PC-9 (cell line): ENCODE measurements around the gene RHOB. TPM values are rescaled to one million over a fixed set of nuclear protein-coding genes. Genes with fewer than 3 reads are reported as not detected.

ENCODE experiments used
- BruUV-seq: library from RNA; stranded (reverse); fragments of 400-500 nt; replicated peaks from 2 replicates; lab custom pipeline; 2021; lab: Mats Ljungman, UMichigan
- CTCF ChIA-PET: fragments of 300-600 bp; sonication (Branson Sonifier 250); formaldehyde crosslinking; loops from one replicate; lab custom pipeline; 2022; ENCODE audit warnings: antibody characterized with exemption; lab: Charles Lee
- POLR2A ChIA-PET: fragments of 300-600 bp; sonication (Branson Sonifier 250); formaldehyde crosslinking; loops from one replicate; lab custom pipeline; 2022; ENCODE audit warnings: antibody characterized with exemption; ENCODE audit not compliant: unreplicated experiment; lab: Charles Lee
- DNase-seq, 2 experiments: peaks; one replicate each; pipeline versions ENCODE4 v3.0.0 to v3.0.0-alpha.2; 2015 to 2022; ENCODE audit warnings: mixed read lengths in 1 of 2
- H2AFZ ChIP-seq: fragments of 200-600 bp; sonication (generic); 2 replicates; pipeline ENCODE4 v1.8.1; 2017; ENCODE audit warnings: antibody characterized with exemption
- H3F3A ChIP-seq: fragments of 200-600 bp; sonication (generic); 2 replicates; pipeline ENCODE4 v1.8.1; 2017; ENCODE audit warnings: antibody characterized with exemption, mild to moderate bottlenecking, low read depth; ENCODE audit not compliant: insufficient read depth
- H3K27ac ChIP-seq: fragments of 200-600 bp; sonication (generic); 2 replicates; pipeline ENCODE4 v1.6.1; 2016; ENCODE audit warnings: mixed run types
- H3K27me3 ChIP-seq: fragments of 200-600 bp; sonication (generic); 2 replicates; pipeline ENCODE4 v1.6.1; 2016; ENCODE audit warnings: low read depth, mixed run types; ENCODE audit not compliant: insufficient read depth
- H3K36me3 ChIP-seq: fragments of 200-600 bp; sonication (generic); 2 replicates; pipeline ENCODE4 v1.6.1; 2016; ENCODE audit warnings: low read depth, mixed run types
- H3K4me1 ChIP-seq: fragments of 200-600 bp; sonication (generic); replicated peaks from 2 replicates; pipeline ENCODE4 v1.6.1; 2016; ENCODE audit warnings: mixed run types; ENCODE audit not compliant: insufficient read depth
- H3K4me2 ChIP-seq: fragments of 200-600 bp; sonication (generic); 2 replicates; pipeline ENCODE4 v1.6.1; 2017; ENCODE audit warnings: mixed run types
- H3K4me3 ChIP-seq: fragments of 200-600 bp; sonication (generic); 2 replicates; pipeline ENCODE4 v1.6.1; 2016; ENCODE audit warnings: mixed run types
- H3K79me2 ChIP-seq: fragments of 200-600 bp; sonication (generic); 2 replicates; pipeline ENCODE4 v1.6.1; 2017; ENCODE audit warnings: low read depth, mixed run types
- H3K9me2 ChIP-seq: fragments of 200-600 bp; sonication (generic); 2 replicates; pipeline ENCODE4 v1.8.1; 2017; ENCODE audit warnings: mild to moderate bottlenecking; ENCODE audit not compliant: insufficient read depth
- H3K9me3 ChIP-seq: fragments of 200-600 bp; sonication (generic); 2 replicates; pipeline ENCODE4 v1.8.1; 2016; ENCODE audit warnings: low read depth; ENCODE audit not compliant: insufficient read depth
- H4K20me1 ChIP-seq: fragments of 200-600 bp; sonication (generic); 2 replicates; pipeline ENCODE4 v1.8.1; 2017; ENCODE audit not compliant: insufficient read depth
- CTCF ChIP-seq: fragments of 200-600 bp; sonication (generic); conservative IDR thresholded peaks from 2 replicates; pipeline ENCODE4 v1.6.1; 2017; ENCODE audit warnings: mixed run types, antibody characterized with exemption, mild to moderate bottlenecking, moderate library complexity
- EZH2 ChIP-seq: fragments of 200-600 bp; sonication (generic); IDR thresholded peaks from 2 replicates; pipeline ENCODE4 v1.8.0; 2017; ENCODE audit warnings: antibody characterized with exemption, low read depth
- intact Hi-C: fragments of 100-400 bp; cut with micrococcal nuclease; formaldehyde crosslinking; loops from one replicate; pipeline ENCODE4 v1.10.0; 2022; ENCODE audit not compliant: unreplicated experiment
- total RNA-seq: library from RNA; stranded (reverse); gene quantifications from 2 replicates; pipeline ENCODE4 v1.2.3, GENCODE V29; 2021

RHOB gene
- total RNA-seq, 1 experiment from 2014 or later, result 39.3 TPM

- H3K27ac ChIP-seq, result no peak overlapping the region
- H3F3A ChIP-seq, result peaks cover 20% of the 10 kb centered on the region; the same call in 1 of the 2 replicates
- no peaks in the 10 kb centered on the region for H3K9me2 ChIP-seq
- H3K4me3 ChIP-seq, result no peak overlapping the region
- H3K27me3 ChIP-seq, result no peaks in the 10 kb centered on the region
- 0 out of 2 replicates have a peak, but pooled peaks cover under 1% of the 10 kb centered on the region for H3K36me3 ChIP-seq
- H2AFZ ChIP-seq, result no peak overlapping the region
- intact Hi-C loops, result no loop called here
- peaks cover 5% of the 10 kb centered on the region for H4K20me1 ChIP-seq
- H3K4me2 ChIP-seq, result no peak overlapping the region
- no peaks in the 10 kb centered on the region for H3K9me3 ChIP-seq
- no peak for DNase-seq
- H3K79me2 ChIP-seq, result peaks cover 16% of the 10 kb centered on the region
- ChIA-PET POLR2A (no interaction called here), CTCF (interaction anchor here (0.6 kb wide), 1 partner anchor 160 kb away, joined by 4 read pairs; no protein-coding TSS in a partner anchor)
- peaks cover 32% of the 10 kb centered on the region for H3K4me1 ChIP-seq
- TF ChIP-seq CTCF (no peak), EZH2 (no peak)
- no TSS peak for BruUV-seq
These were observed 7.4 kb downstream of the RHOB start for GRCh38 chr2:20454036-20454981.

GRCh38 chr2:20455076-20455587 is 8.3 kb downstream of the RHOB start:
- H3K27ac ChIP-seq, result no peak overlapping the region
- CTCF ChIA-PET, result no interaction called here
- peaks cover 14% of the 10 kb centered on the region; the same call in 1 of the 2 replicates for H3F3A ChIP-seq
- no peaks in the 10 kb centered on the region for H3K27me3 ChIP-seq
- no peaks in the 10 kb centered on the region for H4K20me1 ChIP-seq
- intact Hi-C loops, result no loop called here
- TF ChIP-seq CTCF (no peak), EZH2 (no peak)
- no peaks in the 10 kb centered on the region for H3K9me3 ChIP-seq
- POLR2A ChIA-PET, result no interaction called here
- peaks cover 32% of the 10 kb centered on the region for H3K4me1 ChIP-seq
- BruUV-seq, result no TSS peak
- no peak overlapping the region for H3K4me2 ChIP-seq
- no peaks in the 10 kb centered on the region for H3K9me2 ChIP-seq
- H2AFZ ChIP-seq, result no peak overlapping the region
- H3K36me3 ChIP-seq, result no peaks in the 10 kb centered on the region
- H3K4me3 ChIP-seq, result no peak overlapping the region
- DNase-seq, result no peak
- H3K79me2 ChIP-seq, result peaks cover 8% of the 10 kb centered on the region

GRCh38 chr2:20456116-20456571 is 9.3 kb downstream of the RHOB start:
- H3K79me2 ChIP-seq, result no peaks in the 10 kb centered on the region
- intact Hi-C loops, result no loop called here
- H2AFZ ChIP-seq, result no peak overlapping the region
- H4K20me1 ChIP-seq, result no peaks in the 10 kb centered on the region
- no peak overlapping the region for H3K4me3 ChIP-seq
- ChIA-PET CTCF (no interaction called here), POLR2A (interaction anchor here (0.6 to 0.7 kb wide), 2 partner anchors 112 to 930 kb away, joined by 6 to 11 read pairs; no protein-coding TSS in a partner anchor)
- no peaks in the 10 kb centered on the region for H3K9me2 ChIP-seq
- H3K9me3 ChIP-seq, result no peaks in the 10 kb centered on the region
- no peaks in the 10 kb centered on the region for H3K27me3 ChIP-seq
- H3K36me3 ChIP-seq, result no peaks in the 10 kb centered on the region
- H3K4me2 ChIP-seq, result no peak overlapping the region
- BruUV-seq, result no TSS peak
- no peak for TF ChIP-seq EZH2
- TF ChIP-seq CTCF, result no peak
- H3K4me1 ChIP-seq, result peaks cover 22% of the 10 kb centered on the region
- DNase-seq, result no peak
- H3K27ac ChIP-seq, result no peak overlapping the region
- H3F3A ChIP-seq, result peaks cover 4% of the 10 kb centered on the region; the same call in 1 of the 2 replicates
